Calu3 (cell line): ENCODE results near the gene NDUFS4. TPM values are rescaled to one million over a fixed set of nuclear protein-coding genes. Genes with fewer than 3 reads are reported as not detected.
"Not testable (repeated sequence)": the region's sequence is repeated elsewhere in the genome, so short reads cannot be mapped to it uniquely, and the experiment has no call there.

Experiments used
- BruUV-seq: library from RNA; stranded (reverse); fragments of 400-500 nt; replicated peaks from 2 replicates; lab custom pipeline; 2021; lab: Mats Ljungman, UMichigan
- CTCF ChIA-PET: fragments of 300-600 bp; sonication (Branson Sonifier 250); formaldehyde crosslinking; loops from one replicate; lab custom pipeline; 2022; ENCODE audit warnings: antibody characterized with exemption; lab: Charles Lee
- DNase-seq: peaks from one replicate; pipeline ENCODE4 v3.0.0; 2022
- H3K27ac Mint-ChIP-seq: one replicate; pipeline ENCODE4 v1.8.0; 2022; ENCODE audit warnings: mixed read lengths; ENCODE audit not compliant: unreplicated experiment
- H3K27me3 Mint-ChIP-seq: one replicate; pipeline ENCODE4 v1.8.0; 2022; ENCODE audit warnings: mixed read lengths; ENCODE audit not compliant: unreplicated experiment
- H3K36me3 Mint-ChIP-seq: one replicate; pipeline ENCODE4 v1.8.0; 2022; ENCODE audit warnings: mild to moderate bottlenecking, moderate library complexity, mixed read lengths; ENCODE audit not compliant: insufficient read depth, unreplicated experiment
- H3K4me1 Mint-ChIP-seq: one replicate; pipeline ENCODE4 v1.8.0; 2022; ENCODE audit warnings: mild to moderate bottlenecking, low read depth, mixed read lengths; ENCODE audit not compliant: unreplicated experiment
- H3K4me3 Mint-ChIP-seq: one replicate; pipeline ENCODE4 v1.8.0; 2022; ENCODE audit warnings: mild to moderate bottlenecking, low read depth, moderate library complexity, mixed read lengths; ENCODE audit not compliant: unreplicated experiment
- H3K9me3 Mint-ChIP-seq: one replicate; pipeline ENCODE4 v1.8.0; 2022; ENCODE audit warnings: low read depth, mixed read lengths; ENCODE audit not compliant: unreplicated experiment
- intact Hi-C: fragments of 100-400 bp; cut with micrococcal nuclease; formaldehyde crosslinking; loops from one replicate; pipeline ENCODE4 v1.10.0; 2022; ENCODE audit not compliant: unreplicated experiment
- total RNA-seq: library from RNA; stranded (reverse); gene quantifications from 2 replicates; pipeline ENCODE4 v1.2.3, GENCODE V29; 2022
- TF ChIP-seq, protein P1 (sequence below): fragments of 200-600 bp; IDR thresholded peaks from one replicate; pipeline ENCODE4 v1.8.0; 2022; ENCODE audit warnings: antibody characterized with exemption; ENCODE audit not compliant: unreplicated experiment

Gene NDUFS4
- total RNA-seq, 1 experiment from 2014 or later = 71.0 TPM

DNA sequence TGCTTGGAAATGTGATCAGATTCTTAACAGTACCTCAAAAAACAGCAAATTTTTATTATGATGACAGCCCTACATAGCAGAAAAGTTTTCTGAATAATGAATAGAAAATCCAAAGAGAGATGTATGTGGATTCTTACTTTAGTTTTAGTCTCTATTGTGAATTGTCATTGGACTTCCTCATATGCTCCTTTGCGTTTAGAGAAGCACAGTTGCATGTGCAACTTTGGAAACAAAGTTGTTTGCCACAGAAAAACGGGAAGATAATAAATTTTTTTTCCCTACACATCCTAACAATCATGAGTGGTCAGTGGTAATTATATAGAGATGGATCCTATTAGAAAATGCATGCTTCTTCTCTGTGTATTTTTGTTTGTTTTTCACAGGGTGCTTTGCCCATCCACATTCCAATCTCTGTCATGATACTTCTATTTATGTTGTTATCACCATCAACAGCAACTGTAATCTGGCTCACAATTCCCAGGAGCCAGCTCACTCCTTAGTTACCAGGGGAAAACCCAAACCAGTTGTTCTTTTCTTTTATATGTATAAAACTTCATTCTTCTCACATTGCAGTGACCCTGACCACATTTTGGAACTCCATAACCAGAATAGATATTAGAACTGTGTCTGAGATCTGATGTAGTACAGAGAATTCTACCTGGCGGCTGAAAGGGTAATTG, 118.7 kb downstream of the NDUFS4 start:
- H3K4me3 Mint-ChIP-seq = no peak overlapping the region
- CTCF ChIA-PET = interaction anchor here (0.6 kb wide), 1 partner anchor 639 kb away, joined by 3 read pairs; no protein-coding TSS in a partner anchor
- no peak overlapping the region for H3K27ac Mint-ChIP-seq
- intact Hi-C loops = no loop called here
- H3K9me3 Mint-ChIP-seq = no peaks in the 10 kb centered on the region
- H3K36me3 Mint-ChIP-seq = no peaks in the 10 kb centered on the region
- TF ChIP-seq, protein P1, sequence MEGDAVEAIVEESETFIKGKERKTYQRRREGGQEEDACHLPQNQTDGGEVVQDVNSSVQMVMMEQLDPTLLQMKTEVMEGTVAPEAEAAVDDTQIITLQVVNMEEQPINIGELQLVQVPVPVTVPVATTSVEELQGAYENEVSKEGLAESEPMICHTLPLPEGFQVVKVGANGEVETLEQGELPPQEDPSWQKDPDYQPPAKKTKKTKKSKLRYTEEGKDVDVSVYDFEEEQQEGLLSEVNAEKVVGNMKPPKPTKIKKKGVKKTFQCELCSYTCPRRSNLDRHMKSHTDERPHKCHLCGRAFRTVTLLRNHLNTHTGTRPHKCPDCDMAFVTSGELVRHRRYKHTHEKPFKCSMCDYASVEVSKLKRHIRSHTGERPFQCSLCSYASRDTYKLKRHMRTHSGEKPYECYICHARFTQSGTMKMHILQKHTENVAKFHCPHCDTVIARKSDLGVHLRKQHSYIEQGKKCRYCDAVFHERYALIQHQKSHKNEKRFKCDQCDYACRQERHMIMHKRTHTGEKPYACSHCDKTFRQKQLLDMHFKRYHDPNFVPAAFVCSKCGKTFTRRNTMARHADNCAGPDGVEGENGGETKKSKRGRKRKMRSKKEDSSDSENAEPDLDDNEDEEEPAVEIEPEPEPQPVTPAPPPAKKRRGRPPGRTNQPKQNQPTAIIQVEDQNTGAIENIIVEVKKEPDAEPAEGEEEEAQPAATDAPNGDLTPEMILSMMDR = no peak
- H3K27me3 Mint-ChIP-seq = no peaks in the 10 kb centered on the region
- no peak for DNase-seq
- no peaks in the 10 kb centered on the region for H3K4me1 Mint-ChIP-seq
- no TSS peak for BruUV-seq

DNA sequence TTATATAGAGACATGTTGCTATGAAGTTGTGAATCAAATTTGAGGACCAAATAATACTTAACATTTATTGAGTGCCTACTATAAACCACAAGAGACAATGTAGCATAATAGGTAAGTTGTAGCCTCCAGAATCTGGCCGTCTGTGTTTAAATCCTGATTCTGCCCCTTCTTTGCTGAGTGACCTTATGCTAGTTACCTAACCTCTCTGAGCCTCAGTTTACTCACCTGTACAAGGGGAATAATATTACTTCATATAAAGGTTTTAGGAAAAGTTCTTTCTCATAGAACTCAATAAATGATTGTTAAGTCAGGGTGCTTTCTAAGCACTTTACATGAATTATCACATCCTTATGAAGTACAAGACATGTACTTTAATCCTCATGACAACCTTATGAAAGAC, 120.6 kb downstream of the NDUFS4 start:
- H3K4me3 Mint-ChIP-seq = no peak overlapping the region

DNA sequence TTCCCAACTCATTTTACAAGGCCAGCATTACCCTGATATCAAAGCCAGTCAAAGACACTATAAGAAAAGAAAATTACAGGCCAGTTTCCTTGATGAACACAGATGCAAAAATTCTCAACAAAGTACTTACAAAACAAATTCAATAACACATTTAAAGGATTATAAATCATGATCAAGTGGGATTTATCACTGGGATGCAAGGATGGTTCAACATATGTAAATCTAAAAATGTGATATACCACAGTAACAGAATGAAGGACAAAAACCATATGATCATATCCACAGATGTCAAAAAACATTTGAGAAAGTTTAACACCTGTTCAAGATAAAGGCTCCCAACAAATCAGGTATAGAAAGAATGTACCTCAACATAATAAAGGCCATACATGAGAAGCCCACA, 130.6 kb downstream of the NDUFS4 start:
- TF ChIP-seq, protein P1 = no peak
- H3K9me3 Mint-ChIP-seq = peaks cover 3% of the 10 kb centered on the region
- DNase-seq = no peak
- intact Hi-C loops = no loop called here
- H3K27ac Mint-ChIP-seq = no peak overlapping the region
- H3K4me1 Mint-ChIP-seq = no peaks in the 10 kb centered on the region
- CTCF ChIA-PET = no interaction called here
- no peaks in the 10 kb centered on the region for H3K27me3 Mint-ChIP-seq
- no peaks in the 10 kb centered on the region for H3K36me3 Mint-ChIP-seq
- no peak overlapping the region for H3K4me3 Mint-ChIP-seq
- no TSS peak for BruUV-seq

More for the DNA sequence above, 120.6 kb downstream of the NDUFS4 start:
- no peak for DNase-seq
- Mint-ChIP-seq H3K27ac (no peak overlapping the region), H3K36me3 (no peaks in the 10 kb centered on the region), H3K4me1 (no peaks in the 10 kb centered on the region), H3K9me3 (no peaks in the 10 kb centered on the region), H3K27me3 (no peaks in the 10 kb centered on the region)
- BruUV-seq = no TSS peak
- TF ChIP-seq, protein P1 = no peak
- intact Hi-C loops = no loop called here
- CTCF ChIA-PET = no interaction called here

DNA sequence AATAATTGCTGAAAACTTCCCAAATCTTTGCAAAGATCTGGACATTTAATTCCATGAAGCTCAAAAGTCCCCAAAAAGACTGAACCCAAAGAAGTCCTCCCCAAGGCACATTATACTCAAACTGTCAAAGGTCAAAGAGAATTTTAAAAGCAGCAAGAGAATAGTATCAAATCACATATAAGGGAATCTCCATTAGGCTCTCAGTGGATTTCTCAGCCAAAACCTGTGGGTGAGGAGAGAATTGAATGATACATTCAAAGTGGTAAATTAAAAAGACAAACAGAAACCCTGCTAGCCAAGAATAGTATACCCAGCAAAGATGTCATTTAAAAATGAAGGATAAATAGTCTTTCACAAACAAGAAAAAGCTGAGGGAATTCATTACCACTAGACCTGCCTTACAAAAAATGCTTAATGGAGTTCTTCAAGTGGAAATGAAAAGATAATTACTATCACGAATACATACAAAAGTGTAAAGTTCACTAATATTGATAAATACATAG, 134.1 kb downstream of the NDUFS4 start:
- CTCF ChIA-PET = no interaction called here
- no peak for DNase-seq
- BruUV-seq = no TSS peak
- TF ChIP-seq, protein P1 = no peak
- Mint-ChIP-seq H3K4me3 (no peak overlapping the region), H3K9me3 (peaks cover 9% of the 10 kb centered on the region), H3K27me3 (no peaks in the 10 kb centered on the region), H3K36me3 (no peaks in the 10 kb centered on the region), H3K4me1 (no peaks in the 10 kb centered on the region), H3K27ac (no peak overlapping the region)
- intact Hi-C loops = no loop called here

DNA sequence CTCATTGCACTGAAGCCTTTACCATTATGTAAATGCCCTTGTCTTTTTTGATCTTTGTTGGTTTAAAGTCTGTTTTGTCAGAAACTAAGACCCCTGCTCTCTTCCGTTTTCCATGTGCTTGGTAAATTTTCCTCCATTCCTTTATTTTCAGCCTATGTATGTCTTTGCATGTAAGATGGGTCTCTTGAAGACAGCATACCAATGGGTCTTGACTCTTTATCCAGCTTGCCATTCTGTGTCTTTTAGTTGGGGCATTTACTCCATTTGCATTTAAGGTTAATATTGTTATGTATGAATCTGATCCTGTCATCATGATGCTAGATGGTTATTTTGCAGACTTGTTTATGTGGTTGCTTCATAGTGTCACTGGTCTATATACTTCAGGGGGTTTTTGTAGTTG, 150.0 kb downstream of the NDUFS4 start:
- H3K4me3 Mint-ChIP-seq, H3K36me3 Mint-ChIP-seq, BruUV-seq, H3K27ac Mint-ChIP-seq, DNase-seq, H3K4me1 Mint-ChIP-seq, CTCF ChIA-PET, intact Hi-C loops: not testable (repeated sequence)
- Mint-ChIP-seq H3K9me3 (peaks cover 11% of the 10 kb centered on the region), H3K27me3 (peaks cover 28% of the 10 kb centered on the region)
